22Rv1 (cell line): ENCODE data around the gene C7orf33.

Experiments used
- ZFX ChIP-seq: fragments of 450-650 bp; IDR thresholded peaks from 2 replicates; pipeline ENCODE4 v1.6.1; 2017; ENCODE audit warnings: antibody characterized with exemption, borderline replicate concordance
- TF ChIP-seq, protein P1 (sequence below): fragments of 450-650 bp; IDR thresholded peaks from 2 replicates; pipeline ENCODE4 v1.5.1; 2017; ENCODE audit warnings: mild to moderate bottlenecking

DNA sequence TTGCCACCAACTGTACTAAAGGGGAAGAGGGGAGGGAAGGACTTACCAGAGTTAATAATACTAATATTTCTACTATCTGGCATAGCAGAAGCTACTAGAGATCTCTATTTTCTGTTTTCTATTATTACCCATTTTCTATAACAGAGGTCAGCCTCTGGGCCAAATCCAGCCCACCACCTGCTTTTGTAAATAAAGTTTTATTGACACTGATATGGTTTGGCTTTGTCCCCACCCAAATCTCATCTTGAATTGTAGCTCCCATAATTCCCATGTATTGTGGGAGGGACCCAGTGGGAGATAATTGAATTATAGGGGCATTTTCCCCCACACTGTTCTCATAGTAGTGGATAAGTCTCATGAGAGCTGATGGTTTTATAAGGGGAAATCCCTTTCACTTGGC, 62.2 kb downstream of the C7orf33 start:
- TF ChIP-seq, protein P1, sequence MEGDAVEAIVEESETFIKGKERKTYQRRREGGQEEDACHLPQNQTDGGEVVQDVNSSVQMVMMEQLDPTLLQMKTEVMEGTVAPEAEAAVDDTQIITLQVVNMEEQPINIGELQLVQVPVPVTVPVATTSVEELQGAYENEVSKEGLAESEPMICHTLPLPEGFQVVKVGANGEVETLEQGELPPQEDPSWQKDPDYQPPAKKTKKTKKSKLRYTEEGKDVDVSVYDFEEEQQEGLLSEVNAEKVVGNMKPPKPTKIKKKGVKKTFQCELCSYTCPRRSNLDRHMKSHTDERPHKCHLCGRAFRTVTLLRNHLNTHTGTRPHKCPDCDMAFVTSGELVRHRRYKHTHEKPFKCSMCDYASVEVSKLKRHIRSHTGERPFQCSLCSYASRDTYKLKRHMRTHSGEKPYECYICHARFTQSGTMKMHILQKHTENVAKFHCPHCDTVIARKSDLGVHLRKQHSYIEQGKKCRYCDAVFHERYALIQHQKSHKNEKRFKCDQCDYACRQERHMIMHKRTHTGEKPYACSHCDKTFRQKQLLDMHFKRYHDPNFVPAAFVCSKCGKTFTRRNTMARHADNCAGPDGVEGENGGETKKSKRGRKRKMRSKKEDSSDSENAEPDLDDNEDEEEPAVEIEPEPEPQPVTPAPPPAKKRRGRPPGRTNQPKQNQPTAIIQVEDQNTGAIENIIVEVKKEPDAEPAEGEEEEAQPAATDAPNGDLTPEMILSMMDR: no peak
- no peak for TF ChIP-seq ZFX
